Fibroblast of pulmonary artery (primary cell): ENCODE measurements around the gene LRRC15.

Experiments
- DNase-seq: peaks from one replicate; pipeline ENCODE4 v3.0.0-alpha.2; 2010; ENCODE audit warnings: low read depth
- H3K4me3 ChIP-seq: replicated peaks from 2 replicates; pipeline ENCODE4 v1.5.1; 2011; ENCODE audit warnings: low read depth, mild to moderate bottlenecking, control low read depth, low read length, moderate library complexity
- CTCF ChIP-seq: IDR thresholded peaks from 2 replicates; pipeline ENCODE4 v1.5.1; 2011; ENCODE audit warnings: mild to moderate bottlenecking, control low read depth, low read length, inconsistent platforms; ENCODE audit errors: missing control alignments

The LRRC15 gene

GRCh38 chr3:194310060-194310835 is 59.3 kb downstream of the LRRC15 start:
- TF ChIP-seq CTCF: no peak
- DNase-seq: no peak
- no peak overlapping the region for H3K4me3 ChIP-seq

GRCh38 chr3:194308601-194309449 is 60.7 kb downstream of the LRRC15 start:
- TF ChIP-seq CTCF: no peak
- no peak for DNase-seq
- H3K4me3 ChIP-seq: no peak overlapping the region

- DNase-seq: no peak
- H3K4me3 ChIP-seq: no peak overlapping the region
- no peak for TF ChIP-seq CTCF
Measured at GRCh38 chr3:194307849-194308248, 61.7 kb downstream of the LRRC15 start.

- no peak overlapping the region for H3K4me3 ChIP-seq
- no peak for DNase-seq
- no peak for TF ChIP-seq CTCF
Measured at GRCh38 chr3:194306771-194307640, 62.5 kb downstream of the LRRC15 start.

- no peak overlapping the region for H3K4me3 ChIP-seq
- DNase-seq: no peak
- no peak for TF ChIP-seq CTCF
Measured at GRCh38 chr3:194306109-194306686, 63.3 kb downstream of the LRRC15 start.

GRCh38 chr3:194305356-194306108 is 64.0 kb downstream of the LRRC15 start:
- no peak overlapping the region for H3K4me3 ChIP-seq
- no peak for DNase-seq
- no peak for TF ChIP-seq CTCF
